GM12891 (cell line): Measurements from ENCODE around the gene ZNF148.
A peak's percentile ranks its signal among the peaks of the same experiment; 100 is the strongest.

Experiments used
- DNase-seq: peaks from one replicate; pipeline ENCODE4 v3.0.0; 2011; ENCODE audit warnings: low spot score; ENCODE audit not compliant: insufficient read length
- FAIRE-seq: peaks from 2 replicates; lab custom pipeline; 2011; peaks lifted over from hg19 to GRCh38; lab: Jason Lieb, UNC
- PAX5 ChIP-seq: IDR thresholded peaks from 2 replicates; pipeline ENCODE4 v1.6.1; 2011; ENCODE audit warnings: low read length, moderate library complexity, mild to moderate bottlenecking; ENCODE audit not compliant: insufficient read depth, severe bottlenecking
- POLR2A ChIP-seq: IDR thresholded peaks from 2 replicates; pipeline ENCODE4 v1.6.1; 2011; ENCODE audit warnings: low read depth, low read length, control low read depth
- POLR2AphosphoS5 ChIP-seq: IDR thresholded peaks from 2 replicates; pipeline ENCODE4 v1.6.1; 2011; ENCODE audit warnings: low read depth, low read length, control low read depth
- POU2F2 ChIP-seq: IDR thresholded peaks from 2 replicates; pipeline ENCODE4 v1.6.1; 2011; ENCODE audit warnings: low read depth, mild to moderate bottlenecking, control low read depth, low read length, moderate library complexity
- SPI1 ChIP-seq: IDR thresholded peaks from 2 replicates; pipeline ENCODE4 v1.6.1; 2011; ENCODE audit warnings: low read depth, low read length, control low read depth
- TAF1 ChIP-seq: IDR thresholded peaks from 2 replicates; pipeline ENCODE4 v1.6.1; 2011; ENCODE audit warnings: low read depth, low read length, control low read depth

ZNF148 gene

DNA sequence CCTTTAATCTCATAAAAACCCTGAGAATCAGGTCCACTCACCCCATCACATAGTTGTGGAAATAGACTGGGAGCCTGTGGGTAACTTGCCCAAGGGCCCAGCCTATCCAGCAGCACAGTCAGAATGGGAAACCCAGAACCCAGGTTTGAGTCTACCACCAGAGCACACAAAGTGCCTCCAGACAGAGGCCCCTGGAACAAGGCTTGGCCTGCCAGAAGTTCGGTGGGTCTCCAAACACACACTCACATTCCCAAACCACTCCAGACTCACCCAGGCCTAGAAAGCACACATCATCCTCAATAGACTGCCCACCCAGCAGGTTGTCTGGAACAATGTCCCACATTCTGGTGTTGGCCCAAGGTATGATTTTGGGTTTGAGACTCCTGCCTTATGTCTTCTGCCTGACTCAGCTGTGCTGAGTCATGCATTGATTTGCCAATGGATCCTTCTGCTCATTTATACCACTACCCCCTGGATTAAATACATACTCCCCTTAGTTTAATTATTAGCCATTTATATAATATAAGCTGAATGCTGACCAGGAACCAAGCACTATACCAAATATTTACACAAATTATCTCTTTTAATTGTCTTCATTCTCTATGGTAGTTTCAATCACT is 167.1 kb downstream of the ZNF148 start:
- DNase-seq, result no peak
- no peak for TF ChIP-seq PAX5
- no peak for TF ChIP-seq POU2F2
- TF ChIP-seq TAF1, result no peak
- no peak for TF ChIP-seq SPI1
- no peak for TF ChIP-seq POLR2AphosphoS5
- FAIRE-seq, result no peak

DNA sequence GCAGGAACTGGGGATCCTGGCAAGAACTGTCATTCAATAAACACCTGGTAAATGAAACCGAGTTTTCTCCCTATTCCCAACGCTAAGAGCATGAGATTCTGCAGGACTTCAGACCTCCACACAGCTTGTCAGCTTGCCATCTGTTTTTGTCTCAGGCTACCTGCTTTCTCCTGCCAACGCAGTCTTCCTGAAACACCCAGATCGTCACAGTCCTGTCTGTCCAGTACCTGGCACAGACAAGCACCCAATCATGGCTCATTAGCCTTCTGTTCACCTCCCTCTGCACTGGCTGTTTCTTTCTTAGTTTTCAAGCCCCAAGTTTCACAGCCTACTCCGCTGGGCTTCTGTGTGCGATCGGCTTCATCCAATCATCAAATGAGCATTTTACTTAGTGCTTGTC is 167.6 kb downstream of the ZNF148 start:
- FAIRE-seq (no peak), DNase-seq (no peak)
- TF ChIP-seq SPI1 (no peak), POLR2A (no peak), POU2F2 (no peak), PAX5 (no peak), TAF1 (no peak), POLR2AphosphoS5 (no peak)

DNA sequence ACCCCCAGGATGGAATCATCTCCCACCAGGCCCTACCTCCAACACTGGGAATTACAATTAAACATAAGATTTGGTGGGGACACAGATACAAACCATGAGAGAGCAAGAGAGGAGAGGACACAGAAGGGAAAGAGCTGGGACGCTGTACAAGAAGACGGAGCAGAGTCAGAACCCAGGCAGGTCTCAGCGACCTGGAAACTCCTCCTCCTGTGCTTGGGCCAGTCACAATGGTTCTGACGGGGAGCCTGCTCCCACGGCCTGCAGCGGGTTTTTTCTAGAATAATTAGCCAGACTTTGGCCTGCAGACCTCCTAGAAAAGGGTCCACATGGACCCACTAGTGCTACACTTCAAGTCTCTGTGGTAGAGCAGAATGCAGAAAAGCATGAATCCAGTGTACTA is 168.2 kb downstream of the ZNF148 start:
- TF ChIP-seq PAX5 (no peak), POLR2A (no peak), POU2F2 (no peak), TAF1 (no peak), POLR2AphosphoS5 (no peak), SPI1 (no peak)
- FAIRE-seq, result no peak
- DNase-seq, result no peak

DNA sequence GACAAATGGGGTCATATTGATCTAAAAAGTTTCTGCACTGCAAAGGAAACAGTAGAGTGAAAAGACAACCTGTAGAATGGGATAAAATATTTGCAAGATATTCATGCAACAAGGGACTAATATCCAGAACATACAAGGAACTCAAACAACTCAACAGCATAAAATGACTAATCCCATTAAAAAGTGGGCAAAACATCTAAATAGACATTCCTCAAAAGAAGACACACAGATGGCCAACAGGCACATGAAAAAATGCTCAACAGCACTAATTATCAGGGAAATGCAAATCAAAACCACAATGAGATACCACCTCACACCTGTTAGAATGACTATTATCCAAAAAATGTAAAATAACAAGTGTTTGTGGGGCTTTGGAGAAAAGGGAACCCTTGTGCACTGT is 171.4 kb downstream of the ZNF148 start:
- DNase-seq (no peak), FAIRE-seq (no peak)
- TF ChIP-seq POLR2A, result no peak
- TF ChIP-seq SPI1, result no peak
- TF ChIP-seq TAF1, result no peak
- no peak for TF ChIP-seq POU2F2
- no peak for TF ChIP-seq PAX5
- TF ChIP-seq POLR2AphosphoS5, result no peak

DNA sequence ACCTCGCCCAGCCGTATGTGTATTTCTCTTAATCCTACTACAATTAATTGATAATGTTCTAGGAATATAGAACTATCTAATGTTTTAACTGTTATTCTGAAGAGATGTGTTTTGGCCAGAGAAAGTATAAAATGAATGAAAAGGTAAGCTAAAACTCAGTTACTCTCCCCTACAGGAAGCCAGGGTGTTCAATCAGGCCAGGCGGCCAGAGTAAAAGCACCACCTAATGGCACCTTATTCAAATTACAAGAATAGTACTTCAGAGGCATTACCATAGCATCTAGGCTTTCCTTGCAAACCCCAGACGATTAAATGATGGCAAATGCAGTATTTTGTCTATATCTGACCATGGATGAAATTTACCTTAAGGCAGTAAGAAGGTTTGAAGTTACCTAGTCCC is 172.9 kb downstream of the ZNF148 start:
- FAIRE-seq (peak; percentile 62), DNase-seq (no peak)
- TF ChIP-seq POLR2A (no peak), TAF1 (no peak)

DNA sequence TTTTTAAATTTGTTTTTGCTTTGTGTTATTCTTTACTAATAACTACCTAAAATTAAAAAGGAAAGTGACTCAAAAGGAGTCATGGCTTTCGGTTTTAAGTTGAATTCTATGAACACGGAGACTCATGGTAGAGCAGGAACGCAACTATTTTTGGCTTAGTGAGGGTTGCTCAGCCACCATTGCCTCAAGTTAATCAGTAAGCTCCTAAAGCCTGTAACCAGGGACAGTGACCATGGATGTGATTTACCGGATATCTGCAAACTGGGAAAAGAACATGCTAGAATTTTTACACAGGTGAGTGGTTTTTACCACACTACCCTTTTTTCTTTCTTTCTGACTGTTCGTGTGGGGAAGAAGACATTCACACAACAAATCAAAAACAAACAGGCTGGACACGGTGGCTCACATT is 174.4 kb downstream of the ZNF148 start:
- FAIRE-seq (peak; percentile 58), DNase-seq (no peak)
- TF ChIP-seq PAX5, result no peak
- TF ChIP-seq SPI1, result peak; percentile 47; the same call in 1 of the 2 replicates

DNA sequence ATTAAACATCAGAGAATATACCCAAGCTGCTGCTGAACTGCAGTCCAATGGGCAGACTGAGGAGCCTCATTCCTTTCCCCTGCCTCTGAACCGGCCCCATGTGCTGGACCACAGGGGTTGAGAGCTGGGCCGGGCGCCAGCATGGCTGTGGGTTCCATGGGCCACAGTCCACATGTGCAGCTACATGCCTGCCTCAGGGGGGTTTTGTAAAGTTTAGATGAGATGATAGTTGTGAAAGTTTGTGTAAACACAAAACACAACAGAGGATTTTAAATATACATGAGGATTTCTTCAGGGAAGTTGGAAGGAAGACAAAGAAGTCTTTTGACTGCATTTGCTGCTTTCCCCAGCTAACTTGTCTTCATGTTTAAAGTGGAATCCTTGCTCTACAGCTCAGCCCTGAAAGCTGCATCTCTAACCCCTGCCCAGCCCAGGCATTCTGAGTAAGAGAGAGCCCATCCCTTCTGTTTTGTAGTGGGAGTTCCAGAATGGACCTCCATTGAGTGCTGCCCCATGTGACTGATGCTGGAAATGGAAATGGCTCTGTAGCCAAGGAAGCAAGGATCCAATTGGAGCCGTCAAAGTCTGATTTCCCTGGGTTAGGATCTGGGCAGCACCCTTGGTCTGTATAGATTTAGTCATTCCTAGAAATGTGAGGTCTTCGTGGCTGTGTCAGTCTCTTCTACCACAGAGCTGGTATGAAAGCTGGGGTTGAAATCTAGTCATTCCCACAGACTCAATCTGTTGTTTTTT is 180.1 kb downstream of the ZNF148 start:
- DNase-seq (no peak), FAIRE-seq (no peak)
- TF ChIP-seq TAF1, result no peak
- TF ChIP-seq POLR2A, result no peak
- no peak for TF ChIP-seq PAX5
- TF ChIP-seq SPI1, result no peak
- TF ChIP-seq POLR2AphosphoS5, result no peak

DNA sequence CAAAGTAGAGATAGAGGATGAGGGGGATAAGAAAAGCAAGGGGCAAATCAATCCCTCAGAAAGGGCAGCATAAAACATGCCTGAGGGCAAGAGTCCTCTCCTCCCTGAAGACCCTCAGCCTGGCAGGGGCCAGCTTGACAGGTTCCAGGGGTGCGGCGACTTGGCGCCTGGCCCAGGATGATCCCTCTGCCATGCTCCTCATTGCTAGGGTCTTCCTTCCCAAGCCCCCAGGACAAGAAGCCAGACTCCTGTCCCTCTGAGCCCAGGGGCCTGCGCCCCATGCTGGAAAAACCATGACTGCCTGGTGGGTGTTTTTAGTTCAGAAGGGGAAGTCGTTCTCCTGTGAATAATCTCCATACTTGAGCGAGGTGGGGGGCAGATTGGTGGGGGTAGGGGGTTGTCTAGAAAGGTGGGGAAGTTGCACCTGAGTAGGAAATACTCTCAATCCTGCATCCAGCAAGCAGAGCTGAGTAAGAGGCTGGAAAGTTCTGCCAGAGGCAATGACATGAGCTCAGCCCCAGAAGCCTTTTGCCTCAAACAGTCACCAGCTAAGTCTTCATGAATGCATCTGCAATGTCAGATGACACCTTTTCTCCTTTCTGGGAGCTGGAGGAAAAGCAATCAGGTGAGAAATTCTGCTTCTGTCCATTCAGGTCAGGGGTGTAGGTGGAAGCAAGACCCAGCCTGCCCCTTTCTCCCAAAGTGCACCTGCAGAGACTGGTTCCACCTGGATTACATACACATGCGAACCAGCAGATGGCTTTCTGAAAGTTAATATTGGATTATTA is 180.9 kb downstream of the ZNF148 start:
- FAIRE-seq, result no peak
- TF ChIP-seq SPI1 (peak; percentile 28), TAF1 (no peak)
- DNase-seq, result no peak

DNA sequence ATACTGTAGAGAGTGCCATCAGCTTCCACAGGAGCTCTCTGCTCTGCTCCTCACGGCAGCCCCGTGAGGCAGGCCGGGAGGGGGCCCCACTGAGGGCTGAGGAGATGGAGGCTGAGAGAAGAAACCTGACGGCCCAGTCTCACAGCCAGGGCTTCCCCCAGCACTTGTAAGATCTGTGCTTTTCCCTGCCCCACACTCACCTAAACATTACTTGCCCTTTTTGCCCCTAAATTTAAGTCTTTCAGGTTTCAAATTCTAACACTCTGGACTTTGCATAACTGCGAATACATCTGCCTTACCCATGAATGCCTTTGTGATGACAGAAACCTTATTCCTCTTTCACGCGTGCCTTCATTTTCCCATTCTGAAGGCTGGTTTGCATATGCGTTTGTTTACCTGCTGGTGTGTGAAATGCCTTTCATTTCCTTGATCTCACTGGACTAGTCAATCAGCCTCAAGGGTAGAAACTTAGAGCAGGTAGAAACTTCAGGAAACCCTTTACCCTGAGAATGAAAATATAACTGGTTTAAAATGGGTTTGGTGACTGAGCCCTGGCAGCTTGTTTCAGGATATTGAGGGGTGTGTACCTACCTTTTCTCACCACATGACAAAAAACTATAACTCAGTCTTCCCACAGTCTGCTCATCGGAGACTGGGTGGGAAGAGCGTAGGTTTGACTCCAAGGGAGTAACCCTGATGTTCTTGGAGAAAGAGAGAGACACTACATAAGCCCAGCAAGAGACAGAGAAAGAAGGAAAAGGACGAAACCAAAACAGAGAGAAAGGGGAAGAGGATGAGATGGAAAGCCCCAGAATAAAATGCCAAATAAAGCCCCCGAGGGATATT is 182.7 kb downstream of the ZNF148 start:
- DNase-seq, result peak; percentile 54
- FAIRE-seq, result peak; percentile 97
- TF ChIP-seq POU2F2, result peak; percentile 72; the same call in 1 of the 2 replicates
- no peak for TF ChIP-seq TAF1

DNA sequence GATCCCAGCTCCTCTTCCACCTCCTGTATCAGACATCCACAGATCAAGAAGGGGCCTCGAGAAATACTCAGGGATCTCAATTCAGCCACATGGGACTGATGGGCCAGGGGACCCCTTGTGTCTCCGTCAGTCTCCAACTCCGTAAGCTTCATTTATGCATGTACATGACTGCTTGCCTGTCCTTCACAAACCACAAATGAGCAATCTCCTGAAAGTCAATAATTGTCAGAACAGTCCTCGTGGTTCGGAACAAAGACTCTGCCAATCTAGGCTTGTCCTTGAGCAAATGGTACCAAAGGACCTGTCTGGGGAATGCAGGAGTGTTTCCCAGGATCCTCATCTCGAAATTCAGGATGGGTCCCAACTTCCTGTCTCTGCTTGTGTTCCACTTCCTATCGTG is 183.4 kb downstream of the ZNF148 start:
- TF ChIP-seq POLR2A, result no peak
- TF ChIP-seq POU2F2, result peak; percentile 59; the same call in 1 of the 2 replicates
- DNase-seq (no peak), FAIRE-seq (no peak)
